HepG2 (cell line): ENCODE measurements around the gene STEAP1. TPM values are rescaled to one million over a fixed set of nuclear protein-coding genes. Genes with fewer than 3 reads are reported as not detected.
A peak's percentile ranks its signal among the peaks of the same experiment; 100 is the strongest.

Experiments
- CEBPG ChIP-seq: IDR thresholded peaks from 2 replicates; pipeline ENCODE4 v1.6.1; 2016
- FOXA1 ChIP-seq, 2 experiments: fragments of 450-650 bp in 1 of 2; sonication (generic) in 1 of 2; formaldehyde crosslinking in 1 of 2; IDR thresholded peaks; 2 replicates each; pipeline versions ENCODE4 v1.4.0 to v1.6.1; 2016 to 2020; ENCODE audit warnings: missing genetic modification reagents in 1 of 2
- HDAC2 ChIP-seq: sonication (generic); formaldehyde crosslinking; IDR thresholded peaks from 2 replicates; pipeline ENCODE4 v1.4.0; 2020; ENCODE audit warnings: missing genetic modification reagents
- KMT2A ChIP-seq: sonication (generic); formaldehyde crosslinking; IDR thresholded peaks from 2 replicates; pipeline ENCODE4 v1.4.0; 2020; ENCODE audit warnings: missing genetic modification reagents
- MYPOP ChIP-seq: sonication (generic); formaldehyde crosslinking; IDR thresholded peaks from 2 replicates; pipeline ENCODE4 v1.8.1; 2023; ENCODE audit warnings: mild to moderate bottlenecking, moderate library complexity, missing genetic modification reagents
- NR1H2 ChIP-seq: sonication (generic); formaldehyde crosslinking; IDR thresholded peaks from 2 replicates; pipeline ENCODE4 v1.8.1; 2022; ENCODE audit warnings: low read depth, missing genetic modification reagents, borderline replicate concordance
- NR2C2 ChIP-seq: sonication (generic); formaldehyde crosslinking; IDR thresholded peaks from 2 replicates; pipeline ENCODE4 v1.4.0; 2020; ENCODE audit warnings: missing genetic modification reagents, mild to moderate bottlenecking, moderate library complexity, borderline replicate concordance
- PTBP1 ChIP-seq: fragments of 200-400 bp; formaldehyde crosslinking; IDR thresholded peaks from 2 replicates; pipeline ENCODE4 v1.6.1; 2018; ENCODE audit warnings: low read length, low read depth; ENCODE audit not compliant: poor library complexity, severe bottlenecking
- TCF7L2 ChIP-seq: IDR thresholded peaks from 2 replicates; pipeline ENCODE4 v1.6.1; 2011; ENCODE audit warnings: mild to moderate bottlenecking, low read depth, low read length, moderate library complexity
- TRAFD1 ChIP-seq: sonication (generic); formaldehyde crosslinking; IDR thresholded peaks from 2 replicates; pipeline ENCODE4 v1.5.1; 2020; ENCODE audit warnings: missing genetic modification reagents, mild to moderate bottlenecking, borderline replicate concordance
- ZBTB1 ChIP-seq: sonication (generic); formaldehyde crosslinking; IDR thresholded peaks from 2 replicates; pipeline ENCODE4 v1.4.0; 2020; ENCODE audit warnings: missing genetic modification reagents, borderline replicate concordance
- ZNF687 ChIP-seq: sonication (generic); formaldehyde crosslinking; IDR thresholded peaks from 2 replicates; pipeline ENCODE4 v1.5.1; 2020; ENCODE audit warnings: mild to moderate bottlenecking, missing genetic modification reagents, moderate library complexity
- ZNF710 ChIP-seq: sonication (generic); formaldehyde crosslinking; IDR thresholded peaks from 2 replicates; pipeline ENCODE4 v1.5.0; 2020; ENCODE audit warnings: mild to moderate bottlenecking, missing genetic modification reagents, borderline replicate concordance
- ZNF737 ChIP-seq: sonication (generic); formaldehyde crosslinking; IDR thresholded peaks from 2 replicates; pipeline ENCODE4 v1.5.0; 2020; ENCODE audit warnings: missing genetic modification reagents, mild to moderate bottlenecking, borderline replicate concordance
- ZNF782 ChIP-seq: sonication (generic); formaldehyde crosslinking; IDR thresholded peaks from 2 replicates; pipeline ENCODE4 v1.4.0; 2020; ENCODE audit warnings: missing genetic modification reagents, mild to moderate bottlenecking, borderline replicate concordance
- ZNF816 ChIP-seq: sonication (generic); formaldehyde crosslinking; IDR thresholded peaks from 2 replicates; pipeline ENCODE4 v1.8.0; 2022; ENCODE audit warnings: missing genetic modification reagents, mild to moderate bottlenecking, borderline replicate concordance
- polyA plus RNA-seq, 8 experiments: library from polyadenylated mRNA; depleted of rRNA in 3 of 8; stranded (reverse) in 7 of 8; unstranded in 1 of 8; fragments of >200 nt; fragmentation: Illumina TruSeq in 4 of 8; extraction: Trizol in 4 of 8; gene quantifications; 2 replicates each; pipeline versions ENCODE4 v1.2.1 to v1.2.3, GENCODE V29; 2011 to 2016; ENCODE audit warnings: low read depth in 4 of 8, missing spikeins in 1 of 8, mixed read lengths in 1 of 8; ENCODE audit not compliant: insufficient read depth in 1 of 8
- total RNA-seq, 5 experiments: library from RNA; depleted of rRNA; stranded (reverse); fragments of >200 nt; fragmentation: Illumina TruSeq; extraction: Trizol; gene quantifications; 2 replicates each; pipeline ENCODE4 v1.2.3, GENCODE V29; 2016; ENCODE audit warnings: low read depth in 1 of 5
- TF ChIP-seq, protein P1 (sequence below): sonication (generic); formaldehyde crosslinking; IDR thresholded peaks from 2 replicates; pipeline ENCODE4 v1.4.0; 2020; ENCODE audit warnings: mild to moderate bottlenecking, missing genetic modification reagents
- TF ChIP-seq, protein P2 (sequence below): sonication (generic); formaldehyde crosslinking; IDR thresholded peaks from 2 replicates; pipeline ENCODE4 v1.4.0; 2020; ENCODE audit warnings: missing genetic modification reagents; ENCODE audit errors: not compliant biosample characterization

The STEAP1 gene
- total and polyA plus RNA-seq, 2 of the 13 experiments (the other 11 are each of a cell fraction or from before 2014, with no cell fraction given), result 23.2 to 24.2 TPM

DNA sequence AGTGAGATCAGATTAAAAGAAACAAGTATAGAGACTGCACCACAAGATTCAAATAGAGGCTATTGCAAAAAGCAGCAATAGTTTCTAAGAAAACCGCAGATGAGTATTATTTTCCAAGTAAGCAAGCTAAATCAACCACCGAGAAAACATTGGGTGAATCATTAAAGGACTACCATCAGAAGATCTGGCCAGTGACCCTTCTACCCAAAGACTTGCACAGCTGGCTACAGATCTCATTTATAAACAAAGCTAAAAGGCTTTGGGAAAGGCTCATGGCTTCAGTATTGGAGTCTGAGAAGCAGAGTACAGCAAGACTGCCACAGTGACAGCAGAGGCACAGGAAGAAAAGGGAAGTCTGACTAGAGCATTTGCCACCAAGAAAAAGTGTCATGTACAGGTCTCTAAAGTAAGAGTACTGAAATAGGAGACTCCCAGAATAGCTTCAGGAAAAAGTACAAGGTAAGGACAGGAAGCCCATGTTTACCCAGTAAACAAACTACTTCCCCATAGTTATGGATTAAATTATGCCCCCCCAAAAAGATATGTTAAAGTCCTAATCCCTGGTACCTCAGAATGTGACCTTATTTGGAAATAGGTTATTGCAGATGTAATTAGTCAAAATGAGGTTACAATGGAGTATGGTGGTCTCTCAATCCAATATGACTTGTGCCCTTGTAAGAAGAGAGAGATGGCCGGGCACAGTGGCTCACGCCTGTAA lies 19.0 kb downstream of the STEAP1 start (continued):
- TF ChIP-seq ZNF687 (CRISPR knock-in tag) (no peak), ZNF737 (CRISPR knock-in tag) (no peak), ZNF816 (CRISPR knock-in tag) (no peak), CEBPG (CRISPR knock-in tag) (peak; percentile 36), HDAC2 (CRISPR knock-in tag) (peak; percentile 47; the same call in 1 of the 2 replicates), NR2C2 (no peak), ZBTB1 (no peak), NR1H2 (CRISPR knock-in tag) (no peak), KMT2A (CRISPR knock-in tag) (no peak), MYPOP (no peak), ZNF782 (CRISPR knock-in tag) (no peak), PTBP1 (no peak), ZNF710 (CRISPR knock-in tag) (no peak), FOXA1 (IDR thresholded peaks at IDR 0.05) (no peak), FOXA1 (CRISPR knock-in tag; IDR thresholded peaks at IDR 0.05) (peak; percentile 61), TCF7L2 (no peak), TRAFD1 (no peak)
- TF ChIP-seq, protein P1, sequence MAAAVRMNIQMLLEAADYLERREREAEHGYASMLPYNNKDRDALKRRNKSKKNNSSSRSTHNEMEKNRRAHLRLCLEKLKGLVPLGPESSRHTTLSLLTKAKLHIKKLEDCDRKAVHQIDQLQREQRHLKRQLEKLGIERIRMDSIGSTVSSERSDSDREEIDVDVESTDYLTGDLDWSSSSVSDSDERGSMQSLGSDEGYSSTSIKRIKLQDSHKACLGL (CRISPR knock-in tag), result no peak
- TF ChIP-seq, protein P2, sequence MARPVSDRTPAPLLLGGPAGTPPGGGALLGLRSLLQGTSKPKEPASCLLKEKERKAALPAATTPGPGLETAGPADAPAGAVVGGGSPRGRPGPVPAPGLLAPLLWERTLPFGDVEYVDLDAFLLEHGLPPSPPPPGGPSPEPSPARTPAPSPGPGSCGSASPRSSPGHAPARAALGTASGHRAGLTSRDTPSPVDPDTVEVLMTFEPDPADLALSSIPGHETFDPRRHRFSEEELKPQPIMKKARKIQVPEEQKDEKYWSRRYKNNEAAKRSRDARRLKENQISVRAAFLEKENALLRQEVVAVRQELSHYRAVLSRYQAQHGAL (CRISPR knock-in tag), result no peak
